Vagina (tissue), 2 donors: ENCODE results near the gene SORCS2. TPM values are rescaled to one million over a fixed set of nuclear protein-coding genes. Genes with fewer than 3 reads are reported as not detected.

Experiments used
- DNase-seq, 2 donors: peaks; one replicate each; pipeline ENCODE4 v3.0.0-alpha.2; 2017; ENCODE audit errors: extremely low spot score in 2 of 2
- H3K27ac ChIP-seq: fragments of 200-600 bp; sonication (generic); one replicate; pipeline ENCODE4 v1.5.1; 2019
- H3K27me3 ChIP-seq: fragments of 200-600 bp; sonication (generic); one replicate; pipeline ENCODE4 v1.5.1; 2019
- H3K36me3 ChIP-seq, 2 donors: fragments of 200-600 bp; sonication (generic); one replicate each; pipeline ENCODE4 v1.5.1; 2017 to 2019
- H3K4me1 ChIP-seq: fragments of 200-600 bp; sonication (generic); one replicate; pipeline ENCODE4 v1.5.1; 2019
- H3K4me3 ChIP-seq, 2 donors: fragments of 200-600 bp; sonication (generic); 1 replicate in 1 of 2; 2 replicates in 1 of 2; pipeline ENCODE4 v1.5.1; 2016 to 2019
- H3K9me3 ChIP-seq: fragments of 200-600 bp; sonication (generic); one replicate; pipeline ENCODE4 v1.5.1; 2019
- CTCF ChIP-seq, 3 experiments: fragments of 450-650 bp in 2 of 3; fragments of 200-600 bp in 1 of 3; sonication (generic) in 1 of 3; IDR thresholded peaks; one replicate each; pipeline ENCODE4 v1.5.1; 2017 to 2019; ENCODE audit warnings: antibody characterized with exemption in 3 of 3, mild to moderate bottlenecking in 2 of 3, moderate library complexity in 2 of 3
- POLR2A ChIP-seq, 2 donors: fragments of 450-650 bp; IDR thresholded peaks; one replicate each; pipeline ENCODE4 v1.6.1; 2017; ENCODE audit warnings: antibody characterized with exemption in 2 of 2, mild to moderate bottlenecking in 2 of 2, moderate library complexity in 2 of 2
- POLR2AphosphoS5 ChIP-seq, 2 donors: sonication (generic); formaldehyde crosslinking; IDR thresholded peaks; one replicate each; pipeline ENCODE4 v1.9.0; 2017; ENCODE audit warnings: antibody characterized with exemption in 2 of 2, mild to moderate bottlenecking in 2 of 2, low read depth in 1 of 2; ENCODE audit not compliant: insufficient read depth in 1 of 2
- intact Hi-C: fragments of 100-400 bp; cut with DNase I; formaldehyde crosslinking; loops from one replicate; pipeline ENCODE4 v1.15.1; 2023
- total RNA-seq: library from RNA; depleted of rRNA; stranded (reverse); fragments of >200 nt; gene quantifications from one replicate; pipeline ENCODE4 v1.2.3, GENCODE V29; 2016

Gene SORCS2
- total RNA-seq, 1 donor from 2014 or later, result 5.4 TPM

- DNase-seq, result no peak
- no peak for TF ChIP-seq POLR2AphosphoS5 (IDR thresholded peaks at IDR 0.05; ENCODE audit: insufficient read depth in 1 of 2, low read depth in 1 of 2)
- TF ChIP-seq POLR2A (IDR thresholded peaks at IDR 0.05), result no peak
- TF ChIP-seq CTCF (IDR thresholded peaks at IDR 0.05), result no peak
Measured at GRCh38 chr4:7434141-7434765, 241.9 kb downstream of the SORCS2 start.

GRCh38 chr4:7434766-7435150, 242.4 kb downstream of the SORCS2 start, which contains the start of gene PSAPL1:
Gene PSAPL1, minus strand, starts transcription at chr4:7434930. Its CDS starts 51 bp downstream, at chr4:7434879.
- H3K27ac ChIP-seq, result no peak within 1 kb of the TSS
- no peaks in the 10 kb centered on the region for H3K27me3 ChIP-seq
- H3K36me3 ChIP-seq, result no peaks in the 10 kb centered on the region
- no peaks in the 10 kb centered on the region for H3K9me3 ChIP-seq
- no peak within 1 kb of the TSS for H3K4me3 ChIP-seq
- H3K4me1 ChIP-seq, result no peaks in the 10 kb centered on the region
- TF ChIP-seq POLR2AphosphoS5 (IDR thresholded peaks at IDR 0.05; ENCODE audit: insufficient read depth in 1 of 2, low read depth in 1 of 2) (no peak), CTCF (IDR thresholded peaks at IDR 0.05) (no peak), POLR2A (IDR thresholded peaks at IDR 0.05) (no peak)
- no peak for DNase-seq
- intact Hi-C loops, result no loop called here

More at GRCh38 chr4:7434141-7434765, 241.9 kb downstream of the SORCS2 start:
- Histone ChIP-seq H3K27ac (no peak overlapping the region), H3K36me3 (no peaks in the 10 kb centered on the region), H3K27me3 (no peaks in the 10 kb centered on the region), H3K4me3 (no peak overlapping the region), H3K9me3 (no peaks in the 10 kb centered on the region), H3K4me1 (no peaks in the 10 kb centered on the region)
- intact Hi-C loops, result no loop called here

GRCh38 chr4:7435471-7436061, 243.2 kb downstream of the SORCS2 start:
- TF ChIP-seq POLR2A (IDR thresholded peaks at IDR 0.05) (no peak), CTCF (IDR thresholded peaks at IDR 0.05) (no peak), POLR2AphosphoS5 (IDR thresholded peaks at IDR 0.05; ENCODE audit: insufficient read depth in 1 of 2, low read depth in 1 of 2) (no peak)
- no peak for DNase-seq

GRCh38 chr4:7436256-7436655, 243.9 kb downstream of the SORCS2 start:
- Histone ChIP-seq H3K4me3 (no peak overlapping the region), H3K27me3 (no peaks in the 10 kb centered on the region), H3K36me3 (no peaks in the 10 kb centered on the region), H3K27ac (no peak overlapping the region), H3K4me1 (no peaks in the 10 kb centered on the region), H3K9me3 (no peaks in the 10 kb centered on the region)
- intact Hi-C loops, result no loop called here
- DNase-seq, result no peak
- no peak for TF ChIP-seq POLR2A (IDR thresholded peaks at IDR 0.05)
- no peak for TF ChIP-seq POLR2AphosphoS5 (IDR thresholded peaks at IDR 0.05; ENCODE audit: insufficient read depth in 1 of 2, low read depth in 1 of 2)
- no peak for TF ChIP-seq CTCF (IDR thresholded peaks at IDR 0.05)

More at GRCh38 chr4:7435471-7436061, 243.2 kb downstream of the SORCS2 start:
- intact Hi-C loops, result no loop called here
- Histone ChIP-seq H3K9me3 (no peaks in the 10 kb centered on the region), H3K4me3 (no peak overlapping the region), H3K36me3 (no peaks in the 10 kb centered on the region), H3K4me1 (no peaks in the 10 kb centered on the region), H3K27ac (no peak overlapping the region), H3K27me3 (no peaks in the 10 kb centered on the region)

GRCh38 chr4:7439699-7440098, 247.4 kb downstream of the SORCS2 start:
- TF ChIP-seq CTCF (IDR thresholded peaks at IDR 0.05) (no peak), POLR2AphosphoS5 (IDR thresholded peaks at IDR 0.05; ENCODE audit: insufficient read depth in 1 of 2, low read depth in 1 of 2) (no peak)
- no peak for DNase-seq
- Histone ChIP-seq H3K9me3 (no peaks in the 10 kb centered on the region), H3K4me3 (no peak overlapping the region), H3K27me3 (no peaks in the 10 kb centered on the region), H3K27ac (no peak overlapping the region), H3K4me1 (no peaks in the 10 kb centered on the region), H3K36me3 (no peaks in the 10 kb centered on the region)
- intact Hi-C loops, result no loop called here
